PC-9 (cell line): ENCODE data around the gene ABHD17A.

Experiments
- EZH2 ChIP-seq: fragments of 200-600 bp; sonication (generic); IDR thresholded peaks from 2 replicates; pipeline ENCODE4 v1.8.0; 2017; ENCODE audit warnings: antibody characterized with exemption, low read depth
- TF ChIP-seq, protein P1 (sequence below): fragments of 200-600 bp; sonication (generic); conservative IDR thresholded peaks from 2 replicates; pipeline ENCODE4 v1.6.1; 2017; ENCODE audit warnings: mixed run types, antibody characterized with exemption, mild to moderate bottlenecking, moderate library complexity

- TF ChIP-seq, protein P1, sequence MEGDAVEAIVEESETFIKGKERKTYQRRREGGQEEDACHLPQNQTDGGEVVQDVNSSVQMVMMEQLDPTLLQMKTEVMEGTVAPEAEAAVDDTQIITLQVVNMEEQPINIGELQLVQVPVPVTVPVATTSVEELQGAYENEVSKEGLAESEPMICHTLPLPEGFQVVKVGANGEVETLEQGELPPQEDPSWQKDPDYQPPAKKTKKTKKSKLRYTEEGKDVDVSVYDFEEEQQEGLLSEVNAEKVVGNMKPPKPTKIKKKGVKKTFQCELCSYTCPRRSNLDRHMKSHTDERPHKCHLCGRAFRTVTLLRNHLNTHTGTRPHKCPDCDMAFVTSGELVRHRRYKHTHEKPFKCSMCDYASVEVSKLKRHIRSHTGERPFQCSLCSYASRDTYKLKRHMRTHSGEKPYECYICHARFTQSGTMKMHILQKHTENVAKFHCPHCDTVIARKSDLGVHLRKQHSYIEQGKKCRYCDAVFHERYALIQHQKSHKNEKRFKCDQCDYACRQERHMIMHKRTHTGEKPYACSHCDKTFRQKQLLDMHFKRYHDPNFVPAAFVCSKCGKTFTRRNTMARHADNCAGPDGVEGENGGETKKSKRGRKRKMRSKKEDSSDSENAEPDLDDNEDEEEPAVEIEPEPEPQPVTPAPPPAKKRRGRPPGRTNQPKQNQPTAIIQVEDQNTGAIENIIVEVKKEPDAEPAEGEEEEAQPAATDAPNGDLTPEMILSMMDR = no peak
- TF ChIP-seq EZH2 = no peak
These were observed 18.5 kb downstream of the ABHD17A start for GRCh38 chr19:1866693-1867348.
